ENCODE measurements around the gene MCRS1. TPM values are rescaled to one million over a fixed set of nuclear protein-coding genes. Genes with fewer than 3 reads are reported as not detected.

Gene MCRS1
- polyA plus RNA-seq, 3 donors: 26.5 to 42.7 (median 38.3) TPM

DNA sequence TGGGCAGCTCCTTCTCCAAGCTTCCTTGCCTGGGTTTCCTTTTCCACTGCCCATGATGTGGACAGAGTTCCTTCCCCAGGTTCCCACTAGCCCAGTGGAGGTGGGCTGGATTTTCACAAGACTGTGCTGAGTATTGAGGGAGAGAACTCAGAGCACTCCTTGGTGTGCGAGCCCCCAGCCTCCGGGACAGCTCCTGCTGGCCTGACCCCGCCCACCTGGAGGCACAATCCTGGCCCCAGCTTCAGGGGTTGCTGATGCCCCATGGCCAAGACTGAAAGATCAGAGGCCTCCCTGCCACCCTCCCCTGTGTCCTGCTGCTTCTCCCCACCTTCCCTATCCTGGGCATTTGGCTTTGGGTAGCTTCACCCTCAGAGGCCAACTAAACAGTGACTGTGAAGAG is 21.5 kb downstream of the MCRS1 start:
- H3K27ac ChIP-seq (ENCODE audit: low read depth, low read length): no peak overlapping the region
- WGBS, 3 donors: 79 to 81% (median 80%) methylated on average over 3 of the region's 3 CpGs

DNA sequence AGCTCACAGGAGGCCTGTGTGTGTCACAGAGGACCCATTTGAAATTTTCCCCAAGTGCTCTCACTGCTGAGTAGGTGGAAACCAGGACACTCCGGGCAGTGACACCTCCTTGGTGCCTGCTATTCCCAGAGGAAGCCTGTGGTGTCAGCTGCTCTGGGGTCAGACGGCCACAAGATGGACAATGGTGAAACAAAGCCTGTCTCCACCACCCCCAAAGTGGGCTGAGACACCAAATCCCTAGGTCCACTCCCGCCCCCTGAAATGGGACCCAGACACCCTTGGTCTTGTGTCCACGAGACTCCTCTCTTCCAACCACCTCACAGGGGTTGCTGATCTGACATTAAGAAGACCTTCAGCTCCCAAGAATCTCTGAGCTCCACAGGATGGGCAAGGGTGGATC is 22.1 kb downstream of the MCRS1 start:
- WGBS, 3 donors: 72 to 87% (median 78%) methylated on average over 4 of the region's 4 CpGs
- no peak overlapping the region for H3K27ac ChIP-seq (ENCODE audit: low read depth, low read length)

DNA sequence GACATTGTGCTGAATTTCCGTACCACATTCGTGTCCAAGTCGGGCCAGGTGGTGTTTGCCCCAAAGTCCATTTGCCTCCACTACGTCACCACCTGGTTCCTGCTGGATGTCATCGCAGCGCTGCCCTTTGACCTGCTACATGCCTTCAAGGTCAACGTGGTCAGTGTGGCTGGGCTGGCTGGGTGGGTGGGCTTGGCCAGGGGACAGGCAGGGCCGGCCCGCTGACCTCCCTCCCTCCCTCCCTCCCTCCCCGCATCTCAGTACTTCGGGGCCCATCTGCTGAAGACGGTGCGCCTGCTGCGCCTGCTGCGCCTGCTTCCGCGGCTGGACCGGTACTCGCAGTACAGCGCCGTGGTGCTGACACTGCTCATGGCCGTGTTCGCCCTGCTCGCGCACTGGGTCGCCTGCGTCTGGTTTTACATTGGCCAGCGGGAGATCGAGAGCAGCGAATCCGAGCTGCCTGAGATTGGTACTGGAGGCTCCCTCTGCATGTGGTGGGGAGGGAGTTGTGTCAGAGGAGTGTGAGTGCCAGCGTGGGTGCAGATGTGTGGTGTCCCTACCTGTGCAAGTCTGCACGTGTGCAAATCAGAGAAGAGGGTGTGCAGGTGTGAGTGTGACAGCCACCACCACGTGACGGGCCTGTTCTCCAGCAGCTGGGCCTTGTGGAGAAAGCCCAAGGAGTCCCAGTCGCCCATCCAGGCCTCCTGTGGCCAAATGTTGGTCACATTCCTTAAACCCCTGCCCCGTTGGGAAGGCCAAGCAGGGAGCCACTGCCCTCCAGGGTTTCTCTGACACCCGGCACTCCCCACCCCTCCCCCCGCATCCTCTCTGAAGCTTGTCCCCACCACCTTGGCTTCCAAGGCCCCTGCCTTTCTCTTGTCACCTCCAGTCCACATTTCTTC is 23.8 kb downstream of the MCRS1 start:
- no peak overlapping the region for H3K27ac ChIP-seq (ENCODE audit: low read depth, low read length)
- WGBS, 3 donors: 34 to 64% (median 43%) methylated on average over 33 to 39 of the region's 39 CpGs

DNA sequence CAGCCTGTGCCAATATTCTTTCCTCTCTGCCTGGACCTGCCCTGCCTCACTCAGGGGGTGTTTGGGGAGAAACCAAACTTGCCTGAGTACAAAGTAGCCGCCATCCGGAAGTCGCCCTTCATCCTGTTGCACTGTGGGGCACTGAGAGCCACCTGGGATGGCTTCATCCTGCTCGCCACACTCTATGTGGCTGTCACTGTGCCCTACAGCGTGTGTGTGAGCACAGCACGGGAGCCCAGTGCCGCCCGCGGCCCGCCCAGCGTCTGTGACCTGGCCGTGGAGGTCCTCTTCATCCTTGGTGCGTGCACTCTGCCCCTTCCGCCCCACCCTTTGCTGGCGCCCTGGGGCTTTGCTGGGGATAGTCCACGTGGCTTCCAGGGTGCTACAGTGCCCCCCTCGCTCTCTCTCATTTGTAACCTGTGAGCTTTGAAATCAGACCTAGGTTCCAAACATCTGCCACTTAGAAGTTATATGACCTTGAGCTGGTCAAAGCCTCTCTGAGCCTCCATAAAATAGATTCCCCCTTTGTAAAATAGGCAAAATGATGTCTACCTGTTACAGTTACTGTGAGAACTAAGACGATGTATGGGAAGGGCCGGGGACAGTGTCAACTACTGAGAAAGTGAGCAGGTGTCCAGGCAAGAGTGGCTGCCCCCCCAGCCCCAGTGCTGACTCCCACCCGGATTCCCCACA is 24.6 kb downstream of the MCRS1 start:
- WGBS, 3 donors: 62 to 71% (median 66%) methylated on average over 20 of the region's 20 CpGs
- H3K27ac ChIP-seq (ENCODE audit: low read depth, low read length): no peak overlapping the region

DNA sequence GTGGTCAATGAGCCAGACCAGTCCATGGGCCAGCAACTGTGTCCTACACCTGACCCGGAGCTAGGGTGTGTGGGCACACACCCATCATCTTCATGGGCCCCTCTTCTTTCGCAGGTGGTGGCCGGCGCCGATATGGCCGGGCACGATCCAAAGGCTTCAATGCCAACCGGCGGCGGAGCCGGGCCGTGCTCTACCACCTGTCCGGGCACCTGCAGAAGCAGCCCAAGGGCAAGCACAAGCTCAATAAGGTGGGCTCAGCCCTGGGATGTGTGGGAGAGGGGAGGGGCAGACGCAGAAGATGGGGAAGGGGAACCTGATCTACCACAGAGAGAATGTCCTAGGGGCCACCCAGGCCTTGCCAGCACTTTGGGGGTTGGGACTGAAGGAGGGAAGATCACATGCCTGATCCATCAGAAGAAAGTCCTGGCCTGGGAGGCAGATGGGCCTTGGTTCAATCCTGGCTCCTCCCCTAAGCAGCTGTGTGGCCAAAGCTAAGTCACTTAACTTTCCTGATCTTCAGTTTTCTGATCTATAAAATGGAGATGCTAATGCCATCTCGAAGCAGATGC is 25.3 kb downstream of the MCRS1 start:
- 93 to 97% (median 96%) methylated on average over 15 of the region's 15 CpGs for WGBS, 3 donors

DNA sequence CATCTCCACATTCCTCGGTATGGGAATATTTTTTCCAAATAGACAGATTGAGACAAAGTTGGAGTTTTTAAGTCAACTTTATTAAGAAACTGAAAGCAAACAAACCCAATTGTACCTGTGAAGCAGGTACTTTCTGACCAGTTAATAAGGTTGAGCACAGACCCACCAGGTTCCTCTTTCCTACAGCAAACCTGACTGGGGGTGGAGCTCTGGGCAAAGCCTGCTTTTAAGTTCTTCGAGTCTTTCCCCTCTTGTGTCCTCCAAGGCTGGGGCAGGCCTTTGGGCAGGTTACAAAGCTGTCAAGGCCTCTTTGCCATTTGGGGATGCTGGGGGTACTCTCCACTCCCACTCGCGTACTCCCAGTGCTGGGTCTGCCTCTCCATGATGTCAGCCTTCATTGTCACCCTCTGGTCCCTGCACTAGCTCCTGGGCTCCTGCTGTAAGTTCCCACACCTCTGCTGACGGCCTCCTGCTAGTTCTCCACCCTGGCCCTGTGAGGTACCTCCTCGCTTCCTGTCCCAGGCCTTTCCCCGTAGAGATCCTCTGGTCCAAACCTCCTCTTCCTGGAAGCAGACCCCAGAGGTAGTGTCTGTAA is 25.9 kb downstream of the MCRS1 start:
- no peak overlapping the region for H3K27ac ChIP-seq (ENCODE audit: low read depth, low read length)
- 78 to 89% (median 82%) methylated on average over 7 of the region's 7 CpGs for WGBS, 3 donors

More for the DNA sequence above, 25.3 kb downstream of the MCRS1 start:
- H3K27ac ChIP-seq (ENCODE audit: low read depth, low read length): no peak overlapping the region

DNA sequence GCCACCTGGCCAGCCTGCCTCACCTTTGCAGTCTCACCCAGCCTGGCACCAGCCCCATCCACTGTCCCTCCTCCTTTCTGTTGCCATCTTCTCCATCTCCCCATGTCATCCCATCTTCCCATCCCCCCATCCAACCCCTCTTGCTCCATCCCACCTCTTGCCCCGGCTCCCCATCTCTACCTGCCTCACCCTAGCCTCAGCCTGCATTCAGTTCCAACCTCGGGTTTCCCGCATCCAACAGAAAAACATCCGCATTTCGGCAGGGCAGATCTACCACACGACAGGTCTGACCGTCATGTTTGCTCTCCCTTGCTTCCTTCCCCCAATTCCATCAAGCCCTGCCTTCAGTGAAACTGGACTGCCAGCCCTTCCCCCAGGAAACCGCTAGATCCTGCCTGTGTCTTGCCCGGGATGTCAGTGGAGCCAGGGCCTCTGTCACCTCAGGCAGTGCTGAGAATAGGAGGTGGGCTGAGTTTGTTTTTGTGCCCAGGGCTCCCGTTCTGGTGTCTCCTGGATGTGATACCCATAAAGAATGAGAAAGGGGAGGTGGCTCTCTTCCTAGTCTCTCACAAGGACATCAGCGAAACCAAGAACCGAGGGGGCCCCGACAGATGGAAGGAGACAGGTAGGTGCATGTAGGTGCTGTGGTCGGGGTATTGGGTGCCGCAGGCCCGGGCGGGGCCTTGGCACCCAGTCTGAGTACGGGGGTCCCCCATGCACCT is 26.6 kb downstream of the MCRS1 start:
- WGBS, 3 donors: 85 to 89% (median 88%) methylated on average over 18 of the region's 18 CpGs

DNA sequence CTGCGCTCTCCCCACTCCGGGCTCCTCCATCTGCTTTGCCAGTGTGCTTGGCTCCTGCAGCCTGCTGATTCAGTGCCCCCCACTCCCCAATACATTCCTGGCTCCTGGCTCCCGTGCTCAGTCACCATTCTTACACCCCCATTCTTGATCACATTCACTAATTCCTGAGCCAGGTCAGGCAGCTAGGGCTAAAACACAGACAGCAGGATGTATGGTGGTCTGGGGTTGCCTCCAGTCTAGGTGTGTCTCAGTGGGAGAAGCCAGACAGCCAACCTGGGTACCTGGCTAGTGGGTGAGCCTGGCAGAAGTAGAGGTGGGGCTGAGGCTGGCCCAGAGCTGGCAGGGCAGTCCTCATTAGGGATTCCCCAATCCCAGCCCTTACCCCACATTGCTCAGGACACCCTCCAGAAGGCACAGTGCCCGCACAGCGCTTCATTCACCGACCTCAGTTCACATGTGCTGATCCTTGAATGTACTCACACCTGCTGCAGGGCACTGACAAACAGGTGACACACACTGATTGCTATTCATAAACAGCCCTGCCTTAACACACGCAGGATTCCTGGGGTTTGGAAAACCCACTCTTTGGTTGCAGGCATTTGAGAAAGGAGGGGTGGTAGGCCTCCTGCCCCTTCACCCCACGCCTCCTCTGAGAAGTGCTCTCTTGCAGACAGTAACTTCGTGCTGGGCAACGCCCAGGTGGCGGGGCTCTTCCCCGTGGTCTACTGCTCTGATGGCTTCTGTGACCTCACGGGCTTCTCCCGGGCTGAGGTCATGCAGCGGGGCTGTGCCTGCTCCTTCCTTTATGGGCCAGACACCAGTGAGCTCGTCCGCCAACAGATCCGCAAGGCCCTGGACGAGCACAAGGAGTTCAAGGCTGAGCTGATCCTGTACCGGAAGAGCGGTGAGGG is 27.5 kb downstream of the MCRS1 start:
- 80 to 87% (median 83%) methylated on average over 21 of the region's 21 CpGs for WGBS, 3 donors
- H3K27ac ChIP-seq (ENCODE audit: low read depth, low read length): no peak overlapping the region

More for the DNA sequence above, 26.6 kb downstream of the MCRS1 start:
- H3K27ac ChIP-seq (ENCODE audit: low read depth, low read length): no peak overlapping the region

DNA sequence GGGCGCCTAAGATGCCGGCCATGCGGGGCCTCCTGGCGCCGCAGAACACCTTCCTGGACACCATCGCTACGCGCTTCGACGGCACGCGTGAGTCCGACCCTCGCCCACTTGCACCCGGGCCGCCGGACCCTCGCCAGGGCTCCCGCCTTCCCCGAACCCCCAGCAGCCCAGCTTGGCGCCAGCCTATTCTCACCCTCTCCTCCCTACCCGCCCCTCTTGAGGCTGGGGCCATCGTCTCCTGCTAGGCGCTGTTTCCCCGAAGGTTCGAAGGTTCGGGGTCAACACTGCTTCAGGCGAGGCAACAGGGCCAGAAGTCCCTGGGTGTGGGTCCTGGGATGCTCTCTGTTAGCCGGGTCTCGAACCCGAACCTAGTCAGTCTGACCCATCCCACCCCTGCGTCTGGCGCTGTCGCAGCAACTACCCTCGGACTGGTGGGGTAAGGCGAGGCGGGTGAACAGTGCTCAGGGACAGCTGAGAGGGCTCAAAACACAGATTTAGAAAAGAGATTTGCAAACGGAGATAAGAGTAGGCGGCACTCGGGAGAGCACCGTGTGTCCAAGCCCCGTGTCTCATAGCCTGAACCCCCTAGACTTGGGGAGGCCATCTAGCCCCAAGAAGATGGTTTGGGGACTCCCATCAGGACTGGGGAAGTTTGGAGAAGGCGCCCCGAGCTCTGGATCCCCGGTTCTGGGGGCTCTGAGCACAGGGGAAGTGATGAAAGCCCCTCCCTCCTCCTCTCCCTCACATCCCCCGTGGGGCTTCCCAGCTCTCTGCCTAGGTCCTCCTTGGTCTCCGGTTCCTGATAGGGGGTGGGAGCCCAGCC is 28.3 kb downstream of the MCRS1 start:
- WGBS, 3 donors: 14 to 41% (median 14%) methylated on average over 35 to 47 of the region's 47 CpGs

DNA sequence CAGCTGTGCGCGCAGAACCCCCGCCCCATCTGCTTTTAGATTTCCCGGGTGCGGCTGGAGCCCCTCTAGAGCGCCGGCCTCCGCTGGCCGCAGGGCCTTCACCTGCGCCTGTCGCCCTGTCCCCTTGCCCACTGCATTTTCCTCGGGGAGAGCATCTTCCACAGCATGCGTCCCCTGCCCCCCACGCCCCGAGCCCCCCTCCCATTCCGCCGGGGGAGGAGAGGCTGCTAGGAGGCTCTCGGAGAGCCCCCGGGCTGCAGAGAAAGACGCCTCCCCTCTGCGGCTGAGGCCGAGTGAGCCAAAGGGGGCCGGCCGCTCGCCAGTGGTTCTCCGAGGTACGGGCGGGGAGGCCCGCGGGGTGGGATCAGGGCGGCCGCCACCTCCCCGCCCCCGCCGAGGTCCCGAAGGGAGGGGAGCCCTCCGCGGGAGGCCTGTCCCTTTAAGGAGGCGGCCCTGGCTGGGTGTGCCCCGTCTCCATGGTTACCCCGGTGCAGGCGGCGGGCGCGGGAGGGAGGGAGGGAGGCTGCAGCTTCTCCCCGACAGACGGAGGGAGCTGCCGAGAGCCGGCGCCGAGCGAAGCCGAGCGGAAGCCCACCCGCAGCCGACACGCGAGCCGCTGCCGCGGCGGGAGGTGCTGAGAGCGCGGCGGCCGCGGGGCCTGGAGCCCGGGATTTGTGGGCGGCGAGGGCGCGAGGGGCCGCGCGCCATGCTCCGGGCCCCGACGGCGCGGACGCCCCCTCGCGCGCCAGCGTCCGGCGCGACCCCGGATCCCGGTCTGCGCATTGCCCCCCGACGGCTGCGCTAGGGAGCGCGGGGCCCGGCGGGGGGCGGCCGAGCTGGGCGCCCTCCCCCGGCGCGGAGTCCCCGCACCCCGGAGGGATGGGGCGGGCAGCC is 29.2 kb downstream of the MCRS1 start, which contains the start of gene KCNH3:
TSS of gene KCNH3 (plus strand) at position 521 of the 894 bp plus-strand sequence. CDS start 387 bp downstream, outside the sequence.
- no peak within 1 kb of the TSS for H3K27ac ChIP-seq (ENCODE audit: low read depth, low read length)
- WGBS, 3 donors: 0 to 2% (median 1%) methylated on average over 66 to 99 of the region's 107 CpGs

More for the DNA sequence above, 28.3 kb downstream of the MCRS1 start:
- H3K27ac ChIP-seq (ENCODE audit: low read depth, low read length): no peak overlapping the region

DNA sequence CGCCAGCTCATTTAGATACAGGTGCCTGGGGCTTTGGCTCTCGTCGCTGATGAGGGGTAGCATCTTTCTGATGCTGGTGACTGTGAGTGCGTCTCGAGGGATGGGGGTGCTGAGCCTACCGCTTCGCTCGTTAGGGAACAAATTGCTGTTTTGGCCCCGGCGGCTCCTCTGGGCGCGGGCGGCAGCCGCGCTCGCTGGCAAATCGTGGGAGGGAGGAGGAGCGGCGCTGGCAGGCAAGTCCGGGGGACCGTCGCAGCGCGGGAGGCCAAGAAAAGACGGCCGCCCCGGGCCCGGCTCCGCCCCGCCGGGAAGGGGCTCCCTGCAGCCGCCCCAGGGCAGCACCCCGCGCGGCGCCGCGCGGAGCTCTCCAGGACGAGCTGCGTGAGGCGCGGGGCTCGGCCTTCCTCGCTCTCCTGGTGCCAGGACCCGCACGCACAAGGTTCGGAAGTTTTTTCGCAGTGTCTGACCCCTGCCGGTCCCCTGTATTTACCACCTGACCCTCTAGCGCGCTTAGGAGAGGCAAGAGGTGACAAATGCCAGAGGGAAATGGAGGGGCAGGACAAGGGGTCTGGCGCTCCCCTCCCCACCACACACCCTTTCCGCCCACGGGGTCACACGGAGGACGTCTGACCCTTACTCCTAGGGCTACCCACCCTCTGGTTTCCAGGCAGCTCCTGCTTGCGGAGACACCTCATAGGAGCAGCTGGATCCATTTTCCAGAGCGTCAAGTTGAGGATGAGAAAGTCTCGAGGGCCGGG is 30.0 kb downstream of the MCRS1 start:
- no peak overlapping the region for H3K27ac ChIP-seq (ENCODE audit: low read depth, low read length)
- WGBS, 3 donors: 1% methylated on average over 38 to 61 of the region's 61 CpGs

DNA sequence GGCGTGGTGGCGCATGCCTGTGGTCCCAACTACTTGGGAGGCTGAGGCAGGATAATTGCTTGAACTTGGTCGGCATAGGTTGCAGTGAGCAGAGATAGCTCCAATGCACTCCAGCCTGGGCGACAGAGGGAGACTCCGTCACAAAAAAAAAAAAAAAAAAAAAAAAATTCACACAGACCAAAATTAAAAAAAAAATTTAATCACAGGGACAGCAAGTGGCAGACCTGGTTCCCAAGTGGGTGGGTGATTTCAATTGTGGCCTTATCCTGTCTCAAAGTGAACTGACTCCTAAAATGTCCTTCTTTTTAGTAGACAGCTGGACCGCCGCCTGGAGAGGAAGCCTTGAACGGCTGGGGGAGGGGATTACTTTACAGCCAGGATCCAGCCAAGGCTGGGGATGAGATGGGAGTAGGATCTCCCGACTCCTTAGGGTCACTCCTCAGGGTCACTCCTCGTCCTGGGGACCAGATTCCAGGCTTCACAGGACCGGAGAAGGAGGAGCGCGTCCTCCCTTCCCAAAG is 30.7 kb downstream of the MCRS1 start:
- 22 to 31% (median 24%) methylated on average over 13 of the region's 13 CpGs for WGBS, 3 donors
- H3K27ac ChIP-seq (ENCODE audit: low read depth, low read length): no peak overlapping the region

DNA sequence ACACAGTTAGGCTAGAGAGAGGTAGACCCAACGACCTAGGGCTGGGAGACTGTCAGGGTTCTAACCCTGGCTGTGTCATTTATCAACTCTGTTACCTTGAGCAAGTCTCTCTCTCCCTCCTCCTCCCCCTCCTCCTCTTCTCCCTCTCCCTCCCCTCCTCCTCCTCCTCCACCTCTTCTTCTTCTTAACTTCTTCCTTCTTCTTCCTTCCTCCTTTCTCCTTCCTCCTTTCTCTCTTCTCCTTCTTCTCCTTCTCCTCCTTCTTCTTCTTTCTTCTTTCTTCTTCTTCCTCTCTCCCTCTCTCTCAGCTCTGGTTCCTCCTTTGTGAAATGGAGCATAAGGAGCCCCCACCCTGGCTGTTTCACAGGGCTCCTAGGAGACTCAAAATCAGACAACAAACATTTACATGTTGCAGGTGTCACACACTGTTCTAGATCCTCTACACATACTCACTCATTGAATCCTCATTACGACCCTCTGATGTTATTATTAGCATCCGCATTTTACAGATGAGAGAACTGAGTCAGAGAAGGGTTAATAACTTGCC is 31.3 kb downstream of the MCRS1 start:
- 47 to 63% (median 56%) methylated on average over 3 of the region's 3 CpGs for WGBS, 3 donors
- H3K27ac ChIP-seq (ENCODE audit: low read depth, low read length): no peak overlapping the region

DNA sequence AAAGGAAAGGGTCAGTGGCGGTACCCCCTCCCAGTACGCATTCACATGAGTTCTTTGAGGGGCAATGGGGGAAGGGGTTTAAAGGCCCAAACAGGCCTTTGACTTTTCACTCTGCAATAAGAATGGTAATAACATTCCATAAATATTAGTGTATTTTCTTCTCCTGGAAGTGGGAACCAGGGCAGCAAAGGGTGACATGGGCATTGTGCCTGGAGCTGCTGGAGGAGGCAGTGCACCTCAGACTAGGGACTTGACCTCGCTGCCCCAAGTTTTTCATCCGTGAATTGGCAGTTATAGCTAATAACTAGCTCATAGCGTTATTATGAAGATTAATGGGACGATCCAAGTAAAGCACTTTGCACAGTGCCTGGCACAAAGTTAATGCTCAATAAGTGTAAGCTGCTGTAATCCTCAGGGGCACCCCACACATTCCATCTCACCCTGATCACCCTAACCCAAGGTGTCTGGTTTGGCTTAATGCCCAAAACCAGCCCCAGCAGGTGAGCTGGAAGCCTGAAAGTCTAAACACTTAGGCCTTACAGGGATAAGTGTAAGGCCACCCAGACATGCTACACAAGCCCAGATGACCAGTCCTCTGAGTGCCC is 31.9 kb downstream of the MCRS1 start:
- 87 to 93% (median 88%) methylated on average over 6 of the region's 6 CpGs for WGBS, 3 donors

More for the DNA sequence above, 31.9 kb downstream of the MCRS1 start:
- H3K27ac ChIP-seq (ENCODE audit: low read depth, low read length): no peak overlapping the region
